Uterus (tissue), 2 donors: ENCODE results near the gene TIMMDC1.

Experiments used
- CTCF ChIP-seq, 4 experiments: fragments of 200-600 bp in 2 of 4; fragments of 450-650 bp in 2 of 4; sonication (generic) in 2 of 4; IDR thresholded peaks; one replicate each; pipeline ENCODE4 v1.5.1; 2016 to 2019; ENCODE audit warnings: antibody characterized with exemption in 4 of 4, mild to moderate bottlenecking in 2 of 4, moderate library complexity in 1 of 4
- POLR2A ChIP-seq, 2 donors: fragments of 450-650 bp; IDR thresholded peaks; one replicate each; pipeline ENCODE4 v1.6.1; 2016; ENCODE audit warnings: antibody characterized with exemption in 2 of 2, mild to moderate bottlenecking in 1 of 2, moderate library complexity in 1 of 2

- TF ChIP-seq CTCF (IDR thresholded peaks at IDR 0.05) (no peak), POLR2A (IDR thresholded peaks at IDR 0.05) (no peak)
Observed at GRCh38 chr3:119531151-119531550, 32.8 kb downstream of the TIMMDC1 start.
